ENCODE results near the gene UBR4.

- no peak for TF ChIP-seq CTCF (IDR thresholded peaks at IDR 0.05)
- no peak for TF ChIP-seq POLR2A (IDR thresholded peaks at IDR 0.05)
Observed at GRCh38 chr1:19028546-19029129, 181.4 kb downstream of the UBR4 start.
